ENCODE measurements around the gene P3H4. TPM values are rescaled to one million over a fixed set of nuclear protein-coding genes. Genes with fewer than 3 reads are reported as not detected.
A peak's percentile ranks its signal among the peaks of the same experiment; 100 is the strongest.

P3H4 gene
- total and polyA plus RNA-seq, 10 of the 15 experiments (the other 5 are each of a cell fraction or from before 2014, with no cell fraction given), result 0.32 to 1.1 (median 0.64) TPM; not detected in 1

- no peak for ATAC-seq
- no peak overlapping the region for H2AFZ ChIP-seq (ENCODE audit: control insufficient read depth, low read depth, low read length)
- H3K27me3 ChIP-seq (replicated peaks in 1 of 2; ENCODE audit: control insufficient read depth in 2 of 2, insufficient read depth in 2 of 2, low read length in 1 of 2), result no peaks in the 10 kb centered on the region; a peak in 1 of 4 replicates
- intact Hi-C loops (cut with micrococcal nuclease; ENCODE audit: unreplicated experiment), result no loop called here
- peaks cover 4% of the 10 kb centered on the region for H3K79me2 ChIP-seq (ENCODE audit: control insufficient read depth, insufficient read depth, low read length)
- 0% methylated on average over 3 of the region's 3 CpGs for WGBS (ENCODE audit: insufficient coverage, insufficient replicate concordance, low lambda C conversion rate, missing lambda C conversion rate)
- no peak overlapping the region for H3K4me3 ChIP-seq
- no peak overlapping the region; the same call in 1 of the 2 replicates for H3K9ac ChIP-seq (ENCODE audit: control insufficient read depth, insufficient read depth, low read length)
- H3K9me3 ChIP-seq (replicated peaks; ENCODE audit: control insufficient read depth, insufficient read depth, low read length), result no peaks in the 10 kb centered on the region
- no peaks in the 10 kb centered on the region for H4K20me1 ChIP-seq (ENCODE audit: control insufficient read depth, insufficient read depth)
- H3K36me3 ChIP-seq (ENCODE audit: control insufficient read depth in 2 of 2, insufficient read depth in 2 of 2, low read length in 1 of 2), result no peaks in the 10 kb centered on the region
- SMC1A ChIA-PET (ENCODE audit: uncharacterized antibody, unreplicated experiment), result interaction anchor here (2.4 kb wide), 1 partner anchor 16 kb away, joined by 8 read pairs; the partner anchor contains the start of gene JUP
- no peak overlapping the region for H3K27ac ChIP-seq (ENCODE audit: control insufficient read depth, insufficient read depth)
- in situ Hi-C loops (cut with MboI), result no loop called here
- CTCF ChIA-PET, result interaction anchor here (1.5 kb wide), 1 partner anchor 34 kb away, joined by 3 read pairs; no protein-coding TSS in a partner anchor
- POLR2A ChIA-PET, result no interaction called here
- DNase-seq (ENCODE audit: low read depth, low spot score), result no peak
- RAD21 ChIA-PET (ENCODE audit: unreplicated experiment), result interaction anchor here (0.7 to 1.5 kb wide), 2 partner anchors 17 to 31 kb away, joined by 3 to 4 read pairs; partner anchors contain the start of gene JUP
- H3K4me2 ChIP-seq (ENCODE audit: control insufficient read depth, insufficient read depth), result peak overlapping the region; percentile 42; the same call in 1 of the 2 replicates
- no peaks in the 10 kb centered on the region for H3K4me1 ChIP-seq (ENCODE audit: control insufficient read depth, insufficient read depth, low read length)
- TF ChIP-seq BHLHE40 (IDR thresholded peaks at IDR 0.05; ENCODE audit: borderline replicate concordance in 1 of 2, low read depth in 2 of 2, low read length in 1 of 2) (no peak), FOXM1 (IDR thresholded peaks at IDR 0.05; ENCODE audit: low read depth, low read length) (no peak), NR2C2 (IDR thresholded peaks at IDR 0.05; ENCODE audit: borderline replicate concordance, control insufficient read depth, insufficient read length, low read depth) (no peak), HSF1 (IDR thresholded peaks at IDR 0.05; ENCODE audit: low read depth, low read length) (no peak), REST (IDR thresholded peaks at IDR 0.05; ENCODE audit: low read depth, low read length) (no peak), ZNF24 (IDR thresholded peaks at IDR 0.05) (no peak), USF2 (IDR thresholded peaks at IDR 0.05; ENCODE audit: borderline replicate concordance, low read depth, low read length) (no peak), GATAD2B (conservative IDR thresholded peaks at IDR 0.05; ENCODE audit: low read depth) (no peak), FOS (IDR thresholded peaks at IDR 0.05; ENCODE audit: borderline replicate concordance, extremely low read depth, insufficient read length) (no peak)
- FAIRE-seq, result no peak
- BruUV-seq (replicated peaks), result no TSS peak
Observed at GRCh38 chr17:41769985-41770384, 41.8 kb downstream of the P3H4 start.

All from GM12878 (cell line).